Endometrium (tissue), 2 donors: Measurements from ENCODE around the gene IFNGR2.
"Not testable (repeated sequence)": the region's sequence is repeated elsewhere in the genome, so short reads cannot be mapped to it uniquely, and the experiment has no call there.

Experiments used
- FAIRE-seq: peaks from 2 replicates; lab custom pipeline; 2012; peaks lifted over from hg19 to GRCh38; lab: Jason Lieb, UNC
- donor health status: control.
- donor health status: control.

IFNGR2 gene

GRCh38 chr21:33377221-33377920 lies 25.8 kb upstream of the IFNGR2 start:
- FAIRE-seq: no peak

DNA sequence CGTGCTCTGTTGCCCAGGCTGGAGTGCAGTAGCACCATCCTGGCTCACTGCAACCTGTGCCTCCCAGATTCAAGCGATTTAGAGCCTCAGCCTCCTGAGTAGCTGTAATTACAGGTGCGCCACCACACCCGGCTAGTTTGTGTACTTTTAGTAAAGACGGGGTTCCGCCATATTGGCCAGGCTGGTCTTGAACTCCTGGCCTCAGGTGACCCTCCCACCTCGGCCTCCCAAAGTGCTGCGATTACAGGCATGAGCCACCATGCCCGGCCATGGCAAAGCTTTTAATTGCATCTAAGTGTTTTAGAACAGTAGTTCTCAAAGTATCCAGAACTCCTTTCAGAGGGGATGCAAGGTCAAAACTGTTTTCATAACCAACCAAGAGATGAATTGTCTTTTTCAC lies 25.1 kb upstream of the IFNGR2 start:
- FAIRE-seq: no peak

GRCh38 chr21:33379934-33380333 lies 23.3 kb upstream of the IFNGR2 start:
- FAIRE-seq: not testable (repeated sequence)

GRCh38 chr21:33380483-33380998 lies 22.7 kb upstream of the IFNGR2 start:
- no peak for FAIRE-seq

DNA sequence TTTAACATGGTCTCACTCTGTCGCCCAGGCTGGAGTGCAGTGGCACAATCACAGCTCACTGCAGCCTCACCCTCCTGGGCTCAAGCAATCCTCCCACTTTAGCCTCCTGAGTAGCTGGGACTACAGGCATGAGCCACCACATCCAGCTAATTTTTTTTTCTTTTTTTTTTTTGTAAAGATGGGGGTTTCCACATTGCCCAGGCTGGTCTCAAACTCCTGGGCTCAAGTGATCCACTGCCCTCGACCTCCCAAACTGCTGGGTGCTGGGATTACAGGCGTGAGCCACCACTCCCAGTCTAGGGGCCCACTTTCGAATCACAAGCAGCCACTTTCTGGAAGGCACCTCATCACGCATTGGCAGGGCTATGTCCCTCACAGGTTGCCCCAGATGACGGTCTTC lies 21.8 kb upstream of the IFNGR2 start:
- not testable (repeated sequence) for FAIRE-seq

GRCh38 chr21:33383056-33383888 lies 19.9 kb upstream of the IFNGR2 start:
- FAIRE-seq: no peak

- FAIRE-seq: no peak
Observed at GRCh38 chr21:33384841-33385331, 18.3 kb upstream of the IFNGR2 start.

DNA sequence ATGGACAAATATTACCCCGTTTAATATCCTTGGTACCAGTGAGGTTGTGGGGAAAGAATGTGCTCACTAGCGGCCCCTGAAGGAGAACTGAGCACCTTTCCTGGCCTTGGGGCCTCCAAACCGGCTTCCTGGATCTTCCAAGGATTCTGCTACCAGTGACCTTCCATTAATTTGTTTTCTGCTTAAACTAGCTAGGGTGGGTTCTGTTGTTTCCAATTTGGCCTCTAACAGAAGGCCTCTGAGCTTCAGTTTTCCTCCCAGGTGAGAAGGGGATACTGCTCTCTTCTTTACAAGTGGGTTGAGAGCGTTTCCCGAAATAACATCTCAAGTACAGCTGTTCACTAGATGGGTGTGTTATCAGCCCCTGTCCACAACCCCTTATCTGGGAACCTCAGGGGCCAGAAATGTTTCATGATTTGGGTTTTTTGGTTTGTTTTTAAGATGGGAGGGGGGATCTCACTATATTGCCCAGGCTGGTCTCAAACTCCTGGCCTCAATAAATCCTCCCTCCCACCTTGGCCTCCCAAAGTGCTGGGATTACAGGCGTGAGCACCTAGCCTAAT lies 16.9 kb upstream of the IFNGR2 start:
- FAIRE-seq: no peak

GRCh38 chr21:33387294-33387693 lies 15.9 kb upstream of the IFNGR2 start:
- FAIRE-seq: no peak

GRCh38 chr21:33388188-33388587 lies 15.0 kb upstream of the IFNGR2 start:
- no peak for FAIRE-seq

GRCh38 chr21:33390479-33390878 lies 12.7 kb upstream of the IFNGR2 start:
- FAIRE-seq: no peak

- no peak for FAIRE-seq
Observed at GRCh38 chr21:33391656-33392055, 11.6 kb upstream of the IFNGR2 start.

- FAIRE-seq: no peak
Observed at GRCh38 chr21:33392284-33392985, 10.8 kb upstream of the IFNGR2 start.

DNA sequence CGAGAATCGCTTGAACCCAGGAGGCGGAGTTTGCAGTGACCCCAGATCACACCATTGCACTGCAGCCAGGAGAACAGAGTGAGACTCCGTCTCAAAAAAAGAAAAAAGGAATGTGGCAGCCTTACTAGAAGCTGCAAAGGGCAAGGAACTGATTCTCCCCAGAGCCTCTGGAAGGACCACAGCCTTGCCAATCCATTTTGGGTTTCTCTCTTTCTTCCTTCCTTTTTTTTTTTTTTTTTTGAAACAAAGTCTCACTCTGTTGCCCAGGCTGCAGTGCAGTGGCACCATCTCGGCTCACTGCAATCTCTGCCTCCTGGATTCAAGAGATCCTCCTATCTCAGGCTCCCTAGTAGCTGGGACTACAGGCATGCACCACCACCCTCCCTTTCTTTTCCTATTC lies 9.9 kb upstream of the IFNGR2 start:
- no peak for FAIRE-seq

GRCh38 chr21:33394260-33394659 lies 9.0 kb upstream of the IFNGR2 start:
- FAIRE-seq: no peak

DNA sequence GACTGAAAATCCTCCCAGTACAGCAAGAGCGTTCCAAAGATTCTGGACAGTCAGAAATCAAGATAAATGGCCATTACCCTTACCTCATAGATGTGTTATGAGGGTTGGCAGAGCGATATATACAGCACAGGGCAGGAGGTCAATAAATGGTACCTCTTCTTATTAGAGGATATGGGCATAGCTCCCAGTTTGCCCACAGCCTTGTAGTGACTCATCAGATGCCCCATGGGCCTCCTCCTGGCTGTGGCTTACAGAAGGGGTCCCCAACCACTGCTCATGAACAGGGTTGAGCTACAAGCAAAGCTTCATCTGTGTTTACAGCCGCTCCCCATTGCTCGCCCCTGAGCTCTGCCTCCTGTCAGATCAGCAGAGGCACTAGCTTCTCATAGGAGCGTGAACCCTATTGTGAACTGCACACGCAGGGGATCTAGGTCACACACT lies 7.3 kb upstream of the IFNGR2 start:
- no peak for FAIRE-seq

DNA sequence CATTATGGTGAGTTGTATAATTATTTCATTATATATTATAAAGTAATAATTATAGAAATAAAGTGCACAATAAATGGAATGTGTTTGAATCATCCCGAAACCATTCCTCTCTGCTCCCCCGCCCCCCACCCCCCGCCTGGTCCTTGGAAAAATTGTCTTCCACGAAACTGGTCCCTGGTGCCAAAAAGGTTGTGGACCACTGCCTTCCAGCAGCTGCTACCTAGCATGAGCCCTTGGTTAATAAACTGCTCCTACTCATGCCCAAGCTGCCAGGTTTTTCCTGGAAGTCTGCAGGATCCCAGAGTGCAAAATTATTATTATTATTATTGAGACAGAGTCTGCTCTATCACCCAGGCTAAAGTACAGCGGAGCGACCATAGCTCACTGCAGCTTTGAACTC lies 6.8 kb upstream of the IFNGR2 start:
- FAIRE-seq: no peak

DNA sequence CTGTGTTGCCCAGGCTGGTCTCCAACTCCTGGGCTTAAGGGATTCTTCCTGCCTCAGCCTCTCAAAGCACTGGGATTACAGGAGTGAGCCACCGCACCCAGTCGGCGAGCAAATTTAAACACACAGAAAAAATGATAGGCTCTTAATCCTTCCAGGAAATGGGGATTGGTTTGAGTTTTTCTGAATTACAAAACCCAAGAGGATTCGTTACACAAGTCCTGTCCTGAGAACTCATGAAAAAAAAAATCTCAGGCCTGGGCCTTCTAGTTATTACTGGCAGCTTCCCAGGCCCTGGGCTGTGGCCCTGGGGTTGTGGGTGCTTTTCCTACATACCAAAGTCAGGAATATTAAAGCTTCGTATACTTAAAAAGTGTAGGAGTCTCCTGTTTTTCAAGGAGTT lies 6.3 kb upstream of the IFNGR2 start:
- no peak for FAIRE-seq

DNA sequence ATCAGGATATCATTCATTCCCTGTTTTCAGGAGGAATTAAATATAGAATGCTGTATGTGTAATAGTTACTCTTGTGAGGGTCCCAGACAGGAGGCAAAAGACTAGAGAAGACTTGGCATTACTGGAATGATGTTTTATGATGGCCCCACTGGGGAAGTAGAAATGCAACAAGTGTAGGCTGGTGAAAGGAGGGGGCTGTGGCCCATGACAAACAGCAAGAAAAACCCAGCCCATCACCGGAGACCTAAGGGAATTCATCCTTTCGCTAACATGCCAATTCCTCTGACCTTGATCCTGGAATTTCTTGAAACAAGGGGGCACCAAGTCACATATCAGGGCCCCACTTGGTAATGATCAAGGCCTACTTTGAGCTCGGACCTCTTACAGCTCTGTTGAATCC lies 5.5 kb upstream of the IFNGR2 start:
- no peak for FAIRE-seq

DNA sequence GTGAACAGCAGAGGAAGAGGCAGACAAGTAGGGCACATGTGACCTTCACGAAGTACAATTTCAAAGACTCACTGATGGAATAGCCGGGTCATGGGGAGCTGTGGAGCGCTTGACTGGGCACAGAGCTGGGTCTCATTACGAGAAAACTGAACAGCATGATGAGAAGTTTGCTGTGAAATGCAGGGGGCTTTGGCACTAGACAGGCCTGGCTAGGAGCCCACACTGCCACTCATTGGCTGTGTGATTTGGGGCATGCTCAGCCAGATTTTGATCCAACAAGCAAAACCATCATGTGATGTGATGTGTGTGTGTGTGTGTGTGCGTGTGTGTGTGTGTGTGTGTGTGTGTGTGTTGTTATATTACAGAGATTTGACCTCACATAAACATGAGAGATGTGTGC lies 4.9 kb upstream of the IFNGR2 start:
- no peak for FAIRE-seq

- no peak for FAIRE-seq
Observed at GRCh38 chr21:33401630-33401992, 1.6 kb upstream of the IFNGR2 start.
